GM10847 (cell line): Measurements from ENCODE around the gene GRID1.

Experiments
- POLR2A ChIP-seq: IDR thresholded peaks from 2 replicates; pipeline ENCODE4 v1.6.1; 2011; ENCODE audit not compliant: insufficient read length; ENCODE audit errors: extremely low read depth

GRID1 gene

DNA sequence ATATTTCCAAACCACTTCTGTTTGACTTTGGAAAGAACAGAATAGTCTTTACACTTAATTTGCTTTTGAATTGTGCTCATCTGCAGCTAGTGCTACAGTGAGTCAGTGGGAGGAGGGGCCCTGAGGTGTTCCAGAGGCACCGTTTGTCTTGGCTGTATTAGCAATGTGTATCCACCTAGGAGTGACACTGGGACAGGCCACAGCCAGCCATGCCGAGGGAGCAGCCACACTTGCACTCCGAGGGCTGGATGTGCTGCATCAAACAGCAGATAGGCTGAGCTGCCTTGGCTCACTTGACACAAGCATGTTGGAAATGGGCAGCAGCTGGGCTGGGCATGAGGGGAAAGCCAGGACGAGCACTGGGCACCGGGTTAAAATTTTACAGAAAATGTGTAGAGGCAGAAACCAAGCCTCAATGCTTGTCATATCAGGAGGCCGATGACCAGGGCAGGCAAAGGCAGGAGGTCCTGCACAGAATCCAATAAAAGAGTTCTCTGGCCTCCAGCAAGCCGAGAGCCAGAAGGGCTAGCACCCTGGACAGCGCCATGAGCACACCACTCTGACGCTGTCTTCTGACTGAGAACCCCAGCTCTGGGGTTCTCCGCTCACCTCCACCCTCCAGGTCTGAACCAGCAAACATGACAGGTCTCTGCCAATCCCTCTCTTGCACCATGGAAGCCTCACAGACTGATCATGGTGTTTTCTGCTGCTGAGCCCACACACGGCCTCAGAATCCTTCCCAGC, 163.3 kb downstream of the GRID1 start:
- no peak for TF ChIP-seq POLR2A

GRCh38 chr10:86202226-86202735, 164.3 kb downstream of the GRID1 start:
- no peak for TF ChIP-seq POLR2A

GRCh38 chr10:86200867-86201266, 165.7 kb downstream of the GRID1 start:
- TF ChIP-seq POLR2A: no peak

DNA sequence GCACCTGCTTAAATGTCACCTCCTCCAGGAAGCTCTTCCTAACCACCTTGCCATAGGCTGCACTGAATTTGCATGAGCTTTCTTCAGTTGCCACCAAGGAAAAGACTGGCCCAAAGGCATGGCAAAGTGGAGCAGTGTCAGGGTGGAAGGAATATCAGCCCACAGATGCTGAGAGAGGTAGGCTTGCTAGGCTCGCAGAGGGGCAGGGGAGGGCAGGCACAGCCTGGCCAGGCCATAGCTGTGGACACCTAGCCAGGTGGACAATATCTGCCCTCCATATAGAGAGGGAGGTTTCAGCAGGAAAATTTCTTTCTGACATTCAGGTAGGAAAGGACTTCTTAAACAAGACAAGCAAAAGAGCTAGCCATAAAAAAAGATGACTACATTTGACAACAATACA, 166.3 kb downstream of the GRID1 start:
- no peak for TF ChIP-seq POLR2A

- TF ChIP-seq POLR2A: no peak
These were observed 167.6 kb downstream of the GRID1 start for GRCh38 chr10:86199041-86199440.

- TF ChIP-seq POLR2A: no peak
These were observed 168.3 kb downstream of the GRID1 start for GRCh38 chr10:86198271-86198670.

DNA sequence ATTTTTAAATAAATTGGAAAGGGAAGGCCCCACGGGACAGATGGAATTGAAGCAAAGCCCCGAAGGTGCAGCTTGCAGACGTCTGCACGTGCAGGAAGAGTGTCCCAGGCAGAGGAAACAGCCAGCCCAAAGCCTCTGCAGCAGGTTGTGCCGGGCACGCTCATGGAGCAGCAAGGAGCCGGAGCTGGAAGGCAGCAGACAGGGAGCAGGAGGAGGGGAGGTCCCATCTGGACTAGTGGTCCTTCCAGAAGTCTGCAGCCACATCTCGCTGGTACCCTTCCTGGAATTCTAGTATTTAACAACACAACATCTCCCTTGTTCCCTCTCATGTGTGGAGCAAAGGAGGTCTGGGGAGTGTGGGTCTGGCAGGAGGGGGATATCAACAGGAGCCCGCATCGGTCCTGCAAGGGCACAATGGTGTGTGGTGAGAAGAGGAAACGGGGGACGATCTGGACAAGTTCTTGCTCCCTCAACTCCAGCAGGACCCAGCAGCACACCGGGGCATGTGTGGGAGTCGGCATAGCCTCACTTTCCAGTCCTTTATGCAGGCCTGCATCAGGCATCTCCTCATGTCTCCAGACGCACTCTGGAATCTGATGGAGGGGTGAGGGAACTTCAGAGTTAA, 169.3 kb downstream of the GRID1 start:
- TF ChIP-seq POLR2A: no peak

GRCh38 chr10:86195521-86196157, 171.0 kb downstream of the GRID1 start:
- no peak for TF ChIP-seq POLR2A

- TF ChIP-seq POLR2A: no peak
These were observed 171.9 kb downstream of the GRID1 start for GRCh38 chr10:86194684-86195083.

- TF ChIP-seq POLR2A: no peak
These were observed 172.8 kb downstream of the GRID1 start for GRCh38 chr10:86193841-86194240.

DNA sequence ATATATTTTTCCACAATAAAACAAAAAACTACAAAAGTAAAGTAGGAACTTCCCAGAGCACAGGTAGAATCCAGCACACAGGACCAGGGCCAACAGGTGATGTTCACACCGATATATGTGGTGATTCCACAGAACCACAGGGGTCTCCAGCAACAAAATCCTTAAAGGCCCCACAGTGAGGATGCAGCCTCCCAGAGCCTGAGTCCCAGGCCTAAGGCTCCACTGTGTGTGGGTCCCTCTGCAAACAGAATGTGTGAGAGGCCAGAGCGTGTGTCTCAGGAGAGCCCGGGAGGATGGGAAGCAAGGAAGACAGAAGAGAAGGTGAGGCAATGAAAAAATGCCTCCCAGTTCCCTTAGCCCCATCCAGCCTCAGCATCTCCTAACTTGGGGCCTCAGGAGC, 173.9 kb downstream of the GRID1 start:
- no peak for TF ChIP-seq POLR2A

DNA sequence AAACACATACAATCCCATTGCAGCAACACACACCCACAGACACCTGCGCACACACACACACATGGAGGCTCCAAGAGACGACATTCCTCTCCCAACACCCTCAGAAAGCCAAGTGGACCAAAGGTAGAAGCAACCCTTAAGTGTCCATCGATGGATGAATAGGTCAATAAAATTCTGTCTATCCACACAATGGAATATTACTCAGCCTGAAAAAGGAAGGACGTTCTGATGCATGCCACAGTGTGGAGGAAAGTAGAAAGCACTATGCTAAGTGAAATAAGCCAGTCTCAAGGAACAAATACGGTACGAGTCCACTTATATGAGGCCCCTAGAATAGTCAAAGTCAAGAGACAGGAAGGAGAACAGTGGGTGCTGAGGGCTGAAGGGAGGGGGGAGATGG, 174.4 kb downstream of the GRID1 start:
- no peak for TF ChIP-seq POLR2A

GRCh38 chr10:86191686-86192085, 174.9 kb downstream of the GRID1 start:
- TF ChIP-seq POLR2A: no peak

- no peak for TF ChIP-seq POLR2A
These were observed 175.4 kb downstream of the GRID1 start for GRCh38 chr10:86191166-86191565.

DNA sequence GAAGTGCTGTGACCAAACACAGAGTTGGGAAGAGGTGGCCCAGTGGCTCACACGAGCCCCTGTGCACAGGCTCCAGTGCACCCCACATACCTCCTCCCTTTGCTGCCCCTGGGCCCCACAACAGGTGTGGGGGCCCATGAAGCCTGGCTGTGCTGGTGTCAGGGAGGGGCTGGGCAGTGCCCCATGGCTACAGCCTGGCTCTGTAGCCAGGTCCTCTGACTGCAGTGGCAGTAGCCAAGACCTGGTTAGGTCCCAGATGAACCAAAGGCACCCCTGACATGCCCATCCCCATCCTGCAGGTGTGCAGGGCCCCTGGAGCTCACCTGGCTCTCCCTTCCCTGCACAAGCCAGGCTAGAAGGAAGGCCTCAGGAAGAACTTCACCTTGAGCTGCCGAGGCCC, 176.3 kb downstream of the GRID1 start:
- no peak for TF ChIP-seq POLR2A

- no peak for TF ChIP-seq POLR2A
These were observed 176.7 kb downstream of the GRID1 start for GRCh38 chr10:86189891-86190290.
